HG03575 (cell line): ENCODE results near the gene EBNA1BP2.
"Not testable (repeated sequence)": the region's sequence is repeated elsewhere in the genome, so short reads cannot be mapped to it uniquely, and the experiment has no call there.

Experiments used
- ATAC-seq: cut with Tn5 transposase; IDR thresholded peaks from one replicate; pipeline ENCODE4 v1.9.1; 2021; ENCODE audit not compliant: unreplicated experiment, insufficient number of reproducible peaks, low FRiP score; ENCODE audit errors: extremely low read depth

Gene EBNA1BP2

DNA sequence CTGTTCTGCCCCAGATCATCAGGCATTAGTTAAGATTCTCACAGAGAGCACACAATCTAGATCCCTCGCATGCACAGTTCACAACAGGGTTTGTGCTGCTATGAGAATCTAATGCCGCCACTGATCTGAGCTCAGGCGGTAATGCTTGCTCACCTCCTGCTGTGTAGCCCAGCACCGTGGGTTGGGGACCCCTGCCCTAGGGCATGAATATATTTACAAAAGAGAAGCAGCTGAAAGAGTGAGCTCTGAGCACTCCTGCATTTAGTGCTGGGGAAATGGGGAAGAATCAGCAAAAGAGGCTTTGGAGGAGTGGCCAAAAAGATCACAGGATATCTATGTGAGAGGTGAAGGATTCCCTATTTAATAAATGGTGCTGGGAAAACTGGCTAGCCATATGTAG is 5.6 kb upstream of the EBNA1BP2 start:
- no peak for ATAC-seq

DNA sequence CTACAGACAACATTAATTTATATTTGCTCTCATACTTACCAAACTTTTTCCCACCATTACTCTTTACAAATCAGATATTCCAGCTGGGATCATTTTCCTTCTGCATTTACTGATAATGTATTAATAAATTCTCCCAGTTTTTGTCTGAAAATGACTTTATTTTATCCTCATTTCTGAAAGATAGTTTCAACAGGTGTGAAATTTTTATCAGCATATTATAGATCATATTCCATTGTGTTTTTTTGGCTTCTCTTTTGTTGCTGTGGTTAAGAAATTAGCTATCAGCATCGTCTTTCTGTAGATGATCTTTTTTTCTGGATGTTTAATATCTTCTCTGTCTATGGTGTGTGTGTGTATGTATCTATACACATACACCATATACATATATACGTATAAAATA is 2.8 kb upstream of the EBNA1BP2 start:
- ATAC-seq, result no peak

DNA sequence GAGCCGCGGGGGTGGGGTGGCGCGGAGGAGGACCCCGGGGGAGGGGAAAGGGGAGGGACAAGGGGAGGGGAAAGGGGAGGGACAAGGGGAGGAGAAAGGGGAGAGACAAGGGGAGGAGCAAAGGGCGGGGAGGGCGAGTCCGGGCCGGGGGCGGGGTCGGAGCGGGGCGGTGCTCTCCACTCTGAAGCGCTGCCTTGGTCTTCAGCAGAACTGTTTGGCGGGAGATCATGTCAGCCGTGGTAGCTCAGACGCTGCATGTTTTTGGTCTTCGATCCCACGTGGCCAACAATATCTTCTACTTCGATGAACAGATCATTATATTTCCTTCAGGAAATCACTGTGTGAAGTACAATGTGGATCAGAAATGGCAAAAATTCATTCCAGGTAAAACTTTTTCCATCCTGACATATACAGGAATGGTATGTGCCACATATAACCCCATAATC is 460 bp upstream of the EBNA1BP2 start:
- no peak for ATAC-seq

DNA sequence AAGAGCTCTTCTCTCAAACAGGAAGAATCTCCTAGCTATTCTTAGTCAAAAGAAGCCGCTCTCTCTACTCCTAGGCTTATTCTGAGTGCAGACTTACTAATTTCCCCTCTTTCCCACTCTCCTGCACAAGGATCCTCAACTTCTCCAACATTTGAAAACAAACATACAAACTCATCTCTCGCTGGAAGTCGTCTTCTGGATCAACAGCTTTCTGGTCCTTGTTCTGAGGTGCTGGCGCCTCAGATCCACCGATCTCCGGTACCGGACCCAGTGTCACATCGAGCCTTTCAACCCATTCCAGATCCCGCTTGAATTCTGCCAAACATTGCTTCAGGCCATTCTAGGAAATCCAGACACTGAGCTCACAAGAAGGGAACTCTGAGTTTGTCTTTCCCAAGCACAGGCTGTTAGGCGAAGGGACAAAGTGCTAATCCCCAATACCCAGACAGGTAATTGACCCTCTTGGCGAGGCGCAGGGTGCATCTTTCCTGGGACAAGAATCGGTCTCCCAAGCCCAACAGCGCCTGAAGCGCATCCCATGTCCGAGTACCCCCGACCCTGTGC is 696 bp downstream of the EBNA1BP2 start:
- no peak for ATAC-seq

DNA sequence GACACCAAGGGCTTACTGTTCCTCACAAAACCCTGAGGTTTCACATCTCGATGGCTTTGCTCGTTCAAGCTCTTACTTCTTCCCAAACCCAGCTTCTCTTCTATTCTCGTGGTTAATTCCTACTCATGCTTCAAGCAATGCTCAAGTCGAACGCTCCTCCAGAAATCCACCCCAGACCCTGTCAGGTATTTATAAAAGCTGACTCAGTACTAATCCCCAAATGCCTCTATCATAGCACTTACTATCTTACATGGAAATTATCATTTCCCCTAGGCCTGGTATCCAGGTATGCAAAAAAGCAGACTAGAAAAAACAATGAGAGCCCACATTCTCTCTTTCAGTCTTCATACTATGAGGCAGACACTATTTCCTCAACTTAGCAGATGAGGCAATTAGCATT is 6.3 kb downstream of the EBNA1BP2 start:
- no peak for ATAC-seq

DNA sequence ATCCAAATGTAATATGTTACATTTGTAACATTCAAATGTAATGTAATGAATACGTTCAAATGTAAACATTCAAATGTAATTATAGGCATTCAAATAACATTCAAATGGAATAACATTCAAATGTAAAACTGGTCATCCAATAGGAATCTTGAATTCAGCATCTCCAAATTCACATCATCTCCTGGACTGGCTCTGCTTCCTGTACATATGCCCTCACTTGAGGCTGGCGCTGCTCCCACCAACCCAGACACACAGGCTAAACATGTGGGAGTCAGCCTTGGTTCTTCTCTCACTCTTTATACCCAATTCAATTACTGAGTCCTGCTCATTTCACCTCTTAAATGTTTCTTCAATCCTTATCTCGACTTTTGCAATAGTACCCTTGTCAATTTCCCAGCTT is 6.9 kb downstream of the EBNA1BP2 start:
- no peak for ATAC-seq

DNA sequence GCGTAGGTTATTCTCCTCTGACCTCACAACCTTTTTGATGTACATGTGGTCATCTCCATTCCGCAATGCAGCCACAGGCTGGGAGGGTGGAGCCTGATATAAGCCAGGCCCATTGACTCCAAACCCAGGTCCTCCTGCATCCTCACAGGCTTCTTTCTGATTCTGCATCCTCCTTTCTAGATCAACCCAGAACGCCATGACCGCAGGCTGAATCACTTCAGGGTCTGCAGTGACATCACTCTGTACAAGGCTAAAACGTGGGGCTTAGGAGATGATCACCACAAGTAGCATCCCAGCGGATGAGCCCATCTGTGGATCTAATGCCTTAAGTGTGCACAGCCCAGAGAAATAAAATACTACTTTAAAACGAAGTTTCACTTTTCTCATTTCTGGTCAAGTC is 16.1 kb downstream of the EBNA1BP2 start:
- ATAC-seq, result no peak

DNA sequence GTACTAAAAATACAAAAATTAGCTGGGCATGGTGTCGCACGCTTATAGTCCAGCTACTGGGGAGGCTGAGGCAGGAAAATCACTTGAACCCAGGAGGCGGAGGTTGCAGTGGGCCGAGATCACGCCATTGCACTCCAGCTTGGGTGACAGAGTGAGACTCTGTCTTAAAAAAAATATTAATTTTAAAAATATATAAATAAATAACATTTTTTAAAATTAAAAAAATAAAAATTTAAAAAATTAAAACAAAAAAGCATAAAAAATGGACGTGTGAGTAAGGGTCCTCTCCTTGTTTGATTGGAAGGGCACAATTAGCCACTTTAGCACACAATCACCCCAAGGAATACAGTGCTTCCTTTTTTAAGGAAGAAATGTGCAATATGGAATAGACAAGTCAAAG is 18.6 kb downstream of the EBNA1BP2 start:
- no peak for ATAC-seq

DNA sequence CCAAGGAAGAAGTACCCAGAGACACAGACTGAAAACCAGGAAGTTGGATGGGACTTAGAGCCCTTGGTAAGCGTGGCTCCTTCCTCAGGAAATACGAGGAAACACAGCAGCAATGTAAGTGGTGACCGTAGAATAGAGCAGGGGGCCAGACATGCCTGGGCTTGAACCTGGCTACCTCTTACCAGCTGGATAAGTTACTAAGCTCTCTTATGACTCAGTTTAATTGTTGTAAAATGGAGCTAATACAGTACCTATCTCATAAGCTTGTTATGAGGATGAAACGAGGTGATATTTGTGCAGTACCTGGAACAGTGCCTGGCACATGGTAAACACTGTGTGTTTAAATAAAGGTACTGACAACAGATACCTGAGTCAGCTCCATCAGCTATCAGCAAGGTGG is 19.2 kb downstream of the EBNA1BP2 start:
- no peak for ATAC-seq

DNA sequence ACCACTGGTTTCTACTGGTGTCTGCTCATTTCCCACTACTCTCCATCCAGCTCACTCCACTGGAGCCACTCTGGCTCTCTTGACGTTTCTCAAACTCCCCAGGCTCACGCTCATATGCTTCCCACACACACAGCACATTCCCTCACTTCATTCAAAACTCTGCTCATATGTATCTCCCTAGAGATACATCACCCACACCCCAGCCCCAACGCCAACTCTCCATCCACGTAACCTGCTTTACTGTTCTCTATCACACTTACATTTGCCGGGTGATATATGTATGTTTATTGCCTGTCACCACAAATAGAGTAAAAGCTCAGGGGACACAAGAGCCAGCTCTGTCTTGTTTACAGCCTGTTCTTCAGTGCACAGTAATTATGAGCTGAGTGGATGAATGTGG is 22.2 kb downstream of the EBNA1BP2 start:
- no peak for ATAC-seq

DNA sequence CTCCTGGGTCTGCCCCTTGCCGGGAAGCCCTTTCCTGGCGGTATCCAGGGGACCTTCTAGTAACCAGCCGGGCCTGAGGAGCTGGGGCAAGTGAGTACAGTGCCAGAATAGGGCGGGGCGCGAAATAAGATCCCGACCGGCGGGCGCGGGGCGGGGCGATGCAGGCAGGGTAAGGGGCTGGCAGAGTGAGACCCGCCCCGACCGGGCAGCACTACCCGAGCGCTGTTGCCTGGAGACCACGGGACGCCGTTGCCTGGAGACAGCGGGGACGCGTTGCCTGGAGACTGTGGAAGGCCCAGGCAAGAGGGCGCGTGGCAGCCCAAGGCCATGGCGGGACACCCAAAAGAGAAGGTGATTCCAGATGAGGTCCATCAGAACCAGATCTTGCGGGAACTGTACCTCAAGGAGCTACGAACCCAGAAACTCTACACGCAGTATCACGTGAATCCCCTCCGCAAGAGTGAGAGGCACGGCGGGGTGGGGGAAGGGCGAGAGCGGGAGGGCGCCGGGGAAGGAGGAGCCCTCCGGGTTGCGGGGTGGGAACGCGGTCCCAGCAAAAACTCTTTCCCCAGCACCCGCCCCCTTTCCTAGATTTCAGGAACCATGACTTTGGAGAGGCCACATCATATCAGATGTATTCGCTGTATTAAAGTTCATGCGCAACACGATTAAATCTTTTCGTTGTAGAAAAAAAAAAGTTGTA is 24.3 kb downstream of the EBNA1BP2 start:
- ATAC-seq, result no peak

DNA sequence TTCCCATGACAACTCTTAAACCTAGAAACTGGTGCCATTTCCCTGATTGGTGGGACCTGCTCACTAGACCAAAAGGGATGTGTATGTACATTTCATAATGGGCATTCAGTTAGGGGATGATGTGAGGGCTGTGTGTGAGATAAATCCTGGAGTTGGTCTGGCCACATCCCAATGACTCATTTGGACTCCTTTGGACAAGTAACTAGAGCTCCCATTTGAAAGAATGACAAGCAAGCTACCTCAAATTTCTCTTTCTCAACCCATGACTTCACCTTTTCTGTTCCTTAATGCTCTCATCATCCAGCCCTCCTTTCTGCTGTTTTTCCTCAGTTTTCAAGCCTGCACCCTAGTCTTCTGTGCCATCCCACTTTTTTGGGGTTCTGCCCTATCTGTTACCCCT is 27.9 kb downstream of the EBNA1BP2 start:
- no peak for ATAC-seq

DNA sequence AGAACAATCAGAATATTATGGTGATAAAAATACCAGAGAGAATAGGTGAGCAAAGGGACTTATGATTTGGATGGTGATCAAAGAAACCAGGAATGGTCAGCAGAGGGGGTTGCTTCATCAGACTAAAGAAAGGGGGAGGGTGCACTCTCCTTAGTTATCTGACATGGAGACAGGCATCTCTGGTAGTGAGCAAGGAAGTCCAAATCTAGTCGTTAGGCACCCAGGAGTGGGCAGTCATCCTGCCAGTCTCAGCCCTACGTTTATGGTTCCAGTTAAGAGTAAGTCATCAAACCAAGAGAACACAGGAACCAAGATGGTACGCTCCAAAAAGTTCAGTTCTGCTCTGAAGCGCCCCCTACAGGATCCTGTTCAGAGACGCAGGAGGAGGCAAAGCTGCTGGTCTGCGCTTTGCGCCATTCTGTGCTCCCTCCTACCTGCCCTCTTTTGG is 28.6 kb downstream of the EBNA1BP2 start:
- no peak for ATAC-seq

DNA sequence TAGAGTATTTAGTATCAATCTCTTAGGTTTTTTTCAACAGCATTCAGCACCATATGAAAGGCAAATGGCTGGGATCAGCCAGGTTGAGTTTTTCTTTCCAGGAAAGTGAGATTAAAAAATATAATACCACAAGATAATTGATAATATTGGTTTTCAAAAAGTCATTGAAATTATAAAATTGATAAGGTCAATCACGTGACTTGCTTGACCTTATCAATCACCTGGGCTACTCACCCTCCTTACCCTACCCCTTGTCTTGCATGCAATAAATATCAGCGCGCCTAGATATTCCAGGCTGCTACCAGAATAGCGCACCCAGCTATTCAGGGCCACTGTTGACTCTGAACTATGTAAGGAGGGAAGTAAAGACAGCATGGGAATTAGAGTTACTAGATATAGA is 31.5 kb downstream of the EBNA1BP2 start:
- no peak for ATAC-seq

DNA sequence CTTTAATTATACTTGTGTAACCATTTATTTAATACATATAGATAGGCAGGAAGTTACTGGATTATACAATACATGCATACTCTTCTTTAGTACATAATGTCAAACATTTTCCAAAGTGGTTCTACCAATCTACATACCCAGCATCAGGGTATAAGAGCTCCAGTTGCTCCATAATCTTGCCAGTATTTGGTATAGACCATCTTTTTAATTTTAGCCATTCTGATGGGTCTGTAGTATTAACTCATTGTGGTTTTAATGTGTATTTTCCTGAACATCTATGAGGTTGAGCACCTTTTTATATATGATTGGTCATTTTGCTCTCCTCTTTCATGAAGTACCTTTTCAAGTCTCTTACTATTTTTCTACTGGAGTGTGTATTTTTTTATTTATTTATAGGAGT is 32.1 kb downstream of the EBNA1BP2 start:
- no peak for ATAC-seq

DNA sequence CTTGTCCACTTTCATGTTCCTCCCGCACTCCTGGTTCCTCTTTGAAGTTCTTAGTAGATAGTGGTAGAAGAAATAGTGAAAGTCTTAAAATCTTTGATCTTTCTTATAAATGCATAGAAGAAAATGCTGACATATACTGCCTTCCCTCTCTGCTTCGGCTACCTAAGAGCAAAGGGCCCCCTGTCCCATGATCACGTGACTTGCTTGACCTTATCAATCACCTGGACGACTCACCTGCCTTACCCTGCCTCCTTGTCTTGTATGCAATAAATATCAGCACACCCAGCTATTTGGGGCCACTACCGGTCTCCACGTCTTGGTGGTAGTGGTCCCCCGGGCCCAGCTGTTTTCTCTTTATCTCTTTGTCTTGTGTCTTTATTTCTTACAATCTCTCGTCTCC is 32.8 kb downstream of the EBNA1BP2 start:
- ATAC-seq, result not testable (repeated sequence)

DNA sequence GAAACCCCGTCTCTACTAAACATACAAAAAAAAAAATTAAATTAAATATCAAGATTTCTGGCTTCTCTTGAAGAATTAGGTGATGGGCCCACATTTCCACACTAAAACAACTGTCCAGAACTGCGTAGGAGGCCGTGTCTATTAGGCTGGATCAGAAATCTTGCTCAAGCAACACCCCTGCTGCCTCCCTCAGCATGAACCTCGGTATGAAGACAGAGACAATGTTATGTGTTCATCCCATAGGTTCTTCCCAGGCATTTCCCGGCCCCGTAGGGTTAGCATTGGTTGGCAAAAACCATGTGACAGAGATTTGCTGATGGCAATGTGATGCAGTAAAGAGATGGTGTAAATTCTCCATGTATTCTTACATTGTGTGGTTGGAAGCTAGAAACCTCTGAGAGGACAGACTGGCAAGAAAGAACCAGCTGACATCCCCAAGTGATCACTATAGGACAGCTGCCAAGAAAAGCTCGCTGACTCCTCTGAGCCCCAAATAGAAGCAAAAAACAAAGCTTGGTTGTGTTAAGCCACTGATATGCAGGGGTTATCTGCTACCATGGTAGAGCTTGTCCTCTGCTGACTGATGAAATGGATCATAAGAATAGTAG is 34.5 kb downstream of the EBNA1BP2 start:
- ATAC-seq, result no peak

DNA sequence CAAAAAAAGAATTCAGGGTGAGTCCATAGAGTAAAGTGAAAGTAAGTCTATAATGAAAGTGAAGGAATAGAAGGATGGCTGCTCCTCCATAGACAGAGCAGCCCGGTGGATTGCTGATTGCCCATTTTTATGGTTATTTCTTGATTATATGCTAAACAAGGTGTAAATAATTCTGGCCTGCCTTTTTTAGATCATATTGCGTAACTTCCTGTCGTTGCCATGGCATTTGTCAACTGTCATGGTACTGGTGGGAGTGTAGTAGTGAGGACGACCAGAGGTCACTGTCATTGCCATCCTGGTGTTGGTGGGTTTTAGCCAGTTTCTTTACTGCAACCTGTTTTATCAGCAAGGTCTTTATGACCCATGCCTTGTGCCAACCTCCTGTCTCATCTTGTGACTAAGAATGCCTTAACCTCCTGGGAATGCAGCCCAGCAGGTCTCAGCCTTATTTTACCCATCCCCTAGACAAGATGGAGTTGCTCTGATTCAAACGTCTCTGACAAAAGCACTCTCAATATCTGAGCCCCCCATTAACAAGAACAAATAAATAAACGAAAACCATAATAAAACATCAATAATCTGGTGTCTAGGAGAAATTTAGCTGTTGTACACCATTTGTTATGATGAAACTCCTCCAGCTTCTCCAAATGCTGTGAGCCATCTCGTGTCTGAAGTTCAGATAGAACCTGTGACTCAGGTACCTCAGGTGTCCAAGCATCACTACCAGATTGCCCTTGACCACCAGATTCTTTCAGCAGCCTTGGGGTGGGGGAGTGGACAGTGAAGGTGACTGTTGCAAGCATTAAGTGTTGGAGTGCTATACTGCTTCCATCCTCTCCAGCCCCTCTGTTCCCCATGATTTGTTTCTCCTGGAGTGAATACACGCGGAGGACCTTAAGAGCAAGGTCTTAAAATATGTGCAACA is 36.0 kb downstream of the EBNA1BP2 start:
- no peak for ATAC-seq

DNA sequence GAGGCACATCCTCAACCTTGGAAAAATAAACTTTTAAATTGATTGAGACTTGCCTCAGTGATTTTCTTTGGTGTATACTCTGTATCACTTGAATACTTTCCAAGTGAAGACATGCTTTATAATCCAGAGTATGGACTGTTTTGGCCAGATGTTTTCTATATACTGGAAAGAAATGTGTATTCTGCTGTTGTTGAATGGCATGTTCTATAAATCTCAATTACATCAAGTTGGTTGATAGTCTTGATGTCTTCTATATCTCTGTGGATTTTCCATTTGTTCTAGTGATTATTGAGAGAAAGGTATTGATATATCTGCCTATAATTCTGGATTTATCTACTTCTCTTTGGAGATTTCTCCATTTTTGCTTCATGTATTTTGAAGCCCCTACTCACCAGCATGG is 37.5 kb downstream of the EBNA1BP2 start:
- no peak for ATAC-seq

DNA sequence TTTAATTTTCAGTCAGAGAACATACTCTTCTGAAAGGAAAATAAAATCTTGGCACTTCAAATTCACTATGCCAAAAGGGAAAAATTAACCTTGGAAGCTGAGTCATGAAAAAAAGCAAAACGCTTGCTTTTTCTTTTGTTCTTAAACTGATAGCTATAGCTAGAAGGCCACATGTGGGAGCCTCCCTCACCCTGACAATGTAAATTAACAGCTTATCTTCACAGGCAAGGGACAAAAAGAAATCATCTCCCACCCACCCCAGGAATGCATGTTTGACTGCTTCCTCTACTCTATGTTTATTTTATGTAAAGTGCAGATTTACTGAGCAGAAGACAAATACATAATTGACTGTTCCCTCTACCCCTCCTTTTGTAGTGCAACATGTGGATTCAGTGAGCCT is 38.0 kb downstream of the EBNA1BP2 start:
- ATAC-seq, result no peak
